Astrocyte of the cerebellum (primary cell): ENCODE results near the gene DYRK1A.
"Not testable (repeated sequence)": the region's sequence is repeated elsewhere in the genome, so short reads cannot be mapped to it uniquely, and the experiment has no call there.

Experiments
- DNase-seq: peaks from one replicate; pipeline ENCODE4 v3.0.0-alpha.2; 2011; ENCODE audit warnings: low read depth
- H3K4me3 ChIP-seq: 2 replicates; pipeline ENCODE4 v1.5.1; 2011; ENCODE audit warnings: mild to moderate bottlenecking, low read depth, low read length, moderate library complexity
- in situ Hi-C: cut with HindIII; loops from 2 replicates; pipeline ENCODE4 v1.10.0; 2017; ENCODE audit warnings: low sequenced_read_pairs
- TF ChIP-seq, protein P1 (sequence below): IDR thresholded peaks from 2 replicates; pipeline ENCODE4 v1.5.1; 2012; ENCODE audit warnings: low read length, low read depth, moderate library complexity, mild to moderate bottlenecking; ENCODE audit errors: missing control alignments

DYRK1A gene

DNA sequence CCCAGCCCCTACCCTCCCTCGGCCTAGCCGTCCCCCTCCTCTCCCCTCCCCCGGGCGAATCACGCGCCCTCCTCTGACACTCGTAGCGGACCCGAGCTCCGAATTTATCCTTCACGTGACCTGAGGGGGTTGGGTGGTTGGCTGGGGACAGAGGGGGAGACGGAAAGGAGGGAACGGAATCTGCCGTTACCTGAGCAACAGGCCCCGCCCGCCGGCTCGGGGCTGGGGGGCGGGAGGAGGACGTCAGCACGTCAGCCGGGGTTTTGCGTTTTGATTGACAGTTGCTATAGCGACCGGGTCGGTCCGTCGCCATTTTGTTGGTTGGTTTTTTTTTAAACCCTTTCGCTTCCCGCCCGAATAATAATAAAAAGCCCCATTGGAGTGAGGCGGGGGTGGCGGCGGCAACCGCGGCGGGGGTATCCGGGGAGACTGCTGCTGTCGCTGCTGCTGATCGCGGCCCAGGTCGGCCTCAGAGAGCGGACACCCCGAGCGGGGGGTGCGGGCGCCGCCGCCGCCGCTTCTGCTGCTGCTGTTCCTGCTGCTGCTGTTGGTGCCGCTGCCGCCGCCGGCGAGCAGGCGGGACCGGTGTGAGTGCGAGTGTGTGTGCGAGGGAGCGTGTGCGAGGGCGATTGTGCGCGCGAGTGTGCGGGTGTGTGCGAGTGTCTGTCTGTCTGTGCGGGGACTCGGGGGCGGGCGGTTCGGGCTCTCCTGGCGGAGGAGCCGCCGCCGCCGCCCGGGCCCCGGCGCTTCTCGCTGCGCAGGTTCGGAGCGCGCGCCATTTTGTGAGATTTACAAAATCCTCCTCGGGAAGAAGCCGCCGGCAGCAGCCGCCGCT, at the start of gene DYRK1A:
Gene DYRK1A (plus strand): TSS at position 292 of the 835 bp plus-strand sequence. CDS start 53,602 bp downstream, outside the sequence.
- peak within 1 kb of the TSS; percentile 81 for H3K4me3 ChIP-seq
- TF ChIP-seq, protein P1, sequence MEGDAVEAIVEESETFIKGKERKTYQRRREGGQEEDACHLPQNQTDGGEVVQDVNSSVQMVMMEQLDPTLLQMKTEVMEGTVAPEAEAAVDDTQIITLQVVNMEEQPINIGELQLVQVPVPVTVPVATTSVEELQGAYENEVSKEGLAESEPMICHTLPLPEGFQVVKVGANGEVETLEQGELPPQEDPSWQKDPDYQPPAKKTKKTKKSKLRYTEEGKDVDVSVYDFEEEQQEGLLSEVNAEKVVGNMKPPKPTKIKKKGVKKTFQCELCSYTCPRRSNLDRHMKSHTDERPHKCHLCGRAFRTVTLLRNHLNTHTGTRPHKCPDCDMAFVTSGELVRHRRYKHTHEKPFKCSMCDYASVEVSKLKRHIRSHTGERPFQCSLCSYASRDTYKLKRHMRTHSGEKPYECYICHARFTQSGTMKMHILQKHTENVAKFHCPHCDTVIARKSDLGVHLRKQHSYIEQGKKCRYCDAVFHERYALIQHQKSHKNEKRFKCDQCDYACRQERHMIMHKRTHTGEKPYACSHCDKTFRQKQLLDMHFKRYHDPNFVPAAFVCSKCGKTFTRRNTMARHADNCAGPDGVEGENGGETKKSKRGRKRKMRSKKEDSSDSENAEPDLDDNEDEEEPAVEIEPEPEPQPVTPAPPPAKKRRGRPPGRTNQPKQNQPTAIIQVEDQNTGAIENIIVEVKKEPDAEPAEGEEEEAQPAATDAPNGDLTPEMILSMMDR, result no peak
- peak; percentile 99 for DNase-seq
- in situ Hi-C loops, result no loop called here

DNA sequence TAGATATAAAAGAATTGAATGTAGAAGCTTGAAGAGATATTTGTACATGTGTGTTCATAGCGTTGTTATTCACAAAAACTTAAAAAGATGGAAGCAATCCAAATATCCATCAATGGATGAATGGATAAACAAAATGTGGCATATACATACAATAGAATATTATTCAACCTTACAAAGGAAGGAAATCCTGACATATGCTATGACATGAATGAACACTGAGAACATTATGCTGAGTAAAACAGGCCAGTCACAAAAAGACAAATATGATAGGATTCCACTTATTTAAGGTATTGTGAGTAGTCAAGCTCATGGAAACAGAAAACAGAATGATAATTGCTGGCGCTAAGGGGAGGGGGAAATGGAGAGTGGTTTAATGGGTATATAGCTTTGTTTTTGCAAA, 47.0 kb upstream of the DYRK1A start:
- H3K4me3 ChIP-seq, result no peak overlapping the region

DNA sequence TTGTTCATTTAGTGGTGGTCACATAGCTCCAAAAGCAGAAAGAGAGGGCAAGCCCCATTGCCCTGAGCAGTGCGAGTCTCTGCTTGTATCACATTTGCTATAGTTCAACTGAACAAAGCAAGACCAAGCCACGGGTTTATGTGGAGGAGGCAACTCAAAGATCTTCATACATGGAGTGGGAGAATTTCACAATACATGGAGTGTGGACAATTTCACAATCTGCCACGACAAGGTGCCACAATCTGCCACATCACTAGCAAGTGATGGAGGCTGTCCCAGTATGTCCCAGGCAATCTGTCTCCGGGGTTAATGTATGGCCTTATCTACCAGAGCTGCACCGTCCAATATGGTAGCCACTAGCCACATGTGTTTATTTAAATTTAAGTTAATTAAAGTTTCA, 44.5 kb upstream of the DYRK1A start:
- in situ Hi-C loops, result no loop called here
- H3K4me3 ChIP-seq, result no peak overlapping the region
- DNase-seq, result no peak
- TF ChIP-seq, protein P1, result no peak

More for the DNA sequence above, 47.0 kb upstream of the DYRK1A start:
- TF ChIP-seq, protein P1, result no peak
- in situ Hi-C loops, result no loop called here
- DNase-seq, result no peak

DNA sequence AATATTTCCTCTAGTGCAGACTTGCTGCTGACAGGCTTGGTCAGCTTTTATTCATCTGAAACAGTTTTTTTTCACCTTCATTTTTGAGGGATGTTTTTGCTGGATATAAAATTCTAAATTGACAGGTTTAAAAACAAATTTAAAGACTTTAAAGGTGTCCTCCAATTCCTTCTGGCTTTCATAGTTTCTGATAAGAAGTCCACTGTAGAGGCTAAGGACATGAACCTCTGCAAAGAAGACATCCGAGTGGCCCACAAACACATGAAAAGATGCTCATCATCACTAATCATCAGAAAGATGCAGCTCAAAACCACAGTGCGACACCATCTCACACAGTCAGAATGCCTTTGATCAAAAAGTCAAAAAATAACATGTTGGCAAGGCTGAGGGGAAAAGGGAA, 42.0 kb upstream of the DYRK1A start:
- no peak overlapping the region for H3K4me3 ChIP-seq
- no peak for DNase-seq
- TF ChIP-seq, protein P1, result no peak
- in situ Hi-C loops, result no loop called here

DNA sequence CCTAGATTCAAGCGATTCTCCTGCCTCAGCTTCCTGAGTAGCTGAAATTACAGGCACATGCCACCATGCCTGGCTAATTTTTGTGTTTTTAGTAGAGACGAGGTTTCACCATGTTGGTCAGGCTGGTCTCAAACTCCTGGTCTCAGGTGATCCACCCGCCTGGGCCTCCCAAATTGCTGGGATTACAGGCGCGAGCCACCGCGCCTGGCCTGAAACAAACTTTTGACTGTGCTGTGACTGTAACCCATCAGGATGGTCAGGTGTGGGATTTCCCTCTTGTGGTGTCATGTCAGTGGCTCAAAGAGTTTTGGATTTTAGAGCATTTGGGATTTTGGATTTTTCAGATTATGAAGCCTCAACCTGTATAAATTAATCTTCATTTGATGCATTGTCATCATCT, 38.4 kb upstream of the DYRK1A start:
- DNase-seq, in situ Hi-C loops, H3K4me3 ChIP-seq: not testable (repeated sequence)

DNA sequence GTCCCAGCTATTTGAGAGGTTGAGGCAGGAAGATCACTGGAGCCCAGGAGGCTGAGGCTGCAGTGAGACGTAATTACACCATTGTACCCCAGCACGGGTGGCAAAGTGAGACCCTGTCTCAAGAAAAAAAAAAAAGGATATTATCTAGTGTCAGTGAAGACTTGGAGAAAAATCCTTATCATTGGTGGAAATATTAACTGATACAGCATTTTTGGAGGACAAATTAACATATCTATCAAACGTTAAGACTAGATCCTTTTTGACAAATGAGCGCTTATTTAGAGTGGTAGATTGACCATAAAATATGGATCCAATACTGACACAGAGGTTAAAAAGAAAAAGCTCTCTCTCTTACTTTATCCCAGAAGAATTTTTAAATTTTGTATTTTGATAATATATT, 35.2 kb upstream of the DYRK1A start:
- no peak overlapping the region for H3K4me3 ChIP-seq
- TF ChIP-seq, protein P1, result no peak
- DNase-seq, result no peak
- in situ Hi-C loops, result no loop called here

DNA sequence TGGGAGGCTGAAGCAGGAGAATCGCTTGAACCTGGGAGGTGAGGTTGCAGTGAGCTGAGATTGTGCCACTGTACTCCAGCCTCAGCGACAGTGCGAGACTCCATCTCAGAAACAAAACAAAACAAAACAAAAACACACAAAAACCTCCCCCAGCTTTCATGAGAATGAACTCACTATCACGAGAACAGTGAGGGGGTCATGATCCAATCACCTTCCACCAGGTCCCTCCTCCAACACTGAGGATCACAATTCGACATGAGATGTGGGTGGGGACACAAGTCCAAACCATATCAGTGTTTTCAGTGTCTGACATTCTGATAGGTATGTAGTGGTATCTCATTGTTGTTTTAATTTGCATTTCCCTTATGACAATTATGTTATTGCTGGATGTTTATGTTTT, 31.5 kb upstream of the DYRK1A start:
- in situ Hi-C loops, result no loop called here
- DNase-seq, result no peak
- TF ChIP-seq, protein P1, result no peak
- H3K4me3 ChIP-seq, result no peak overlapping the region
